ENCODE results near the gene F5. TPM values are rescaled to one million over a fixed set of nuclear protein-coding genes. Genes with fewer than 3 reads are reported as not detected.

The F5 gene
- polyA plus RNA-seq, 3 donors = 6.5 to 14.5 (median 7.1) TPM

GRCh38 chr1:169511316-169512005, 74.8 kb downstream of the F5 start:
- Histone ChIP-seq H3K27me3 (ENCODE audit: control insufficient read depth in 2 of 2, insufficient read depth in 2 of 2, low read length in 2 of 2) (no peaks in the 10 kb centered on the region), H2AFZ (ENCODE audit: insufficient read depth, low read depth, low read length, poor library complexity, severe bottlenecking) (no peak overlapping the region), H3K4me3 (replicated peaks in 1 of 3; ENCODE audit: low read depth in 2 of 3, low read length in 3 of 3) (no peak overlapping the region), H3K9me3 (replicated peaks in 1 of 2; ENCODE audit: control insufficient read depth in 1 of 2, insufficient read depth in 1 of 2, low read length in 2 of 2) (no peaks in the 10 kb centered on the region), H3K36me3 (replicated peaks in 1 of 2; ENCODE audit: control insufficient read depth in 1 of 2, insufficient read depth in 2 of 2, low read length in 2 of 2) (peaks cover 19 to 32% of the 10 kb centered on the region in 2 donors), H3K9ac (ENCODE audit: insufficient read depth, low read length, poor library complexity, severe bottlenecking) (no peak overlapping the region), H4K20me1 (ENCODE audit: insufficient read depth, low read length) (no peaks in the 10 kb centered on the region), H3K79me2 (ENCODE audit: insufficient read depth, low read length) (no peaks in the 10 kb centered on the region), H3K27ac (ENCODE audit: low read depth in 1 of 2, low read length in 2 of 2) (no peak overlapping the region), H3K4me1 (ENCODE audit: control insufficient read depth in 1 of 2, insufficient read depth in 2 of 2, low read length in 2 of 2) (peaks cover 6 to 12% of the 10 kb centered on the region in 2 donors), H3K4me2 (replicated peaks; ENCODE audit: extremely low read depth, low read length, poor library complexity, severe bottlenecking) (no peak overlapping the region)
- peaks cover 15% of the 10 kb centered on the region for H3K4me1 Mint-ChIP-seq
- WGBS (ENCODE audit: insufficient coverage) = no CpG with 5 or more reads among the region's 3 CpGs
- no peak for TF ChIP-seq CTCF (IDR thresholded peaks at IDR 0.05)
- H3K27me3 Mint-ChIP-seq (ENCODE audit: low read depth in 3 of 3) = no peaks in the 10 kb centered on the region
- H3K27ac Mint-ChIP-seq = no peak overlapping the region
- intact Hi-C loops (cut with micrococcal nuclease) = no loop called here
- no peaks in the 10 kb centered on the region for H3K9me3 Mint-ChIP-seq
- no peak for DNase-seq
- no peak overlapping the region for H3K4me3 Mint-ChIP-seq
- H3K36me3 Mint-ChIP-seq = peaks cover 32 to 35% of the 10 kb centered on the region in 2 donors

GRCh38 chr1:169510060-169510459, 76.2 kb downstream of the F5 start:
- Mint-ChIP-seq H3K4me1 (peaks cover 15% of the 10 kb centered on the region), H3K27me3 (ENCODE audit: low read depth in 3 of 3) (no peaks in the 10 kb centered on the region), H3K27ac (no peak overlapping the region), H3K36me3 (peaks cover 19 to 21% of the 10 kb centered on the region in 2 donors), H3K9me3 (no peaks in the 10 kb centered on the region), H3K4me3 (no peak overlapping the region)
- Histone ChIP-seq H3K27me3 (ENCODE audit: control insufficient read depth in 2 of 2, insufficient read depth in 2 of 2, low read length in 2 of 2) (no peaks in the 10 kb centered on the region), H3K9me3 (replicated peaks in 1 of 2; ENCODE audit: control insufficient read depth in 1 of 2, insufficient read depth in 1 of 2, low read length in 2 of 2) (no peaks in the 10 kb centered on the region), H4K20me1 (ENCODE audit: insufficient read depth, low read length) (no peaks in the 10 kb centered on the region), H3K27ac (ENCODE audit: low read depth in 1 of 2, low read length in 2 of 2) (no peak overlapping the region), H3K4me3 (replicated peaks in 1 of 3; ENCODE audit: low read depth in 2 of 3, low read length in 3 of 3) (no peak overlapping the region), H3K4me2 (replicated peaks; ENCODE audit: extremely low read depth, low read length, poor library complexity, severe bottlenecking) (no peak overlapping the region), H2AFZ (ENCODE audit: insufficient read depth, low read depth, low read length, poor library complexity, severe bottlenecking) (no peak overlapping the region), H3K36me3 (replicated peaks in 1 of 2; ENCODE audit: control insufficient read depth in 1 of 2, insufficient read depth in 2 of 2, low read length in 2 of 2) (peaks cover 7 to 18% of the 10 kb centered on the region in 2 donors), H3K4me1 (ENCODE audit: control insufficient read depth in 1 of 2, insufficient read depth in 2 of 2, low read length in 2 of 2) (peaks cover 6 to 12% of the 10 kb centered on the region in 2 donors), H3K79me2 (ENCODE audit: insufficient read depth, low read length) (no peaks in the 10 kb centered on the region), H3K9ac (ENCODE audit: insufficient read depth, low read length, poor library complexity, severe bottlenecking) (no peak overlapping the region)
- TF ChIP-seq CTCF (IDR thresholded peaks at IDR 0.05) = no peak
- WGBS (ENCODE audit: insufficient coverage) = 100% methylated on average over 1 of the region's 4 CpGs
- DNase-seq = no peak
- intact Hi-C loops (cut with micrococcal nuclease) = no loop called here

Data from CD14-positive monocyte (primary cell).